Measurements from ENCODE around the gene SLC22A31.

Gene SLC22A31

GRCh38 chr16:89147085-89147817, 53.1 kb downstream of the SLC22A31 start:
- no peak for DNase-seq

DNA sequence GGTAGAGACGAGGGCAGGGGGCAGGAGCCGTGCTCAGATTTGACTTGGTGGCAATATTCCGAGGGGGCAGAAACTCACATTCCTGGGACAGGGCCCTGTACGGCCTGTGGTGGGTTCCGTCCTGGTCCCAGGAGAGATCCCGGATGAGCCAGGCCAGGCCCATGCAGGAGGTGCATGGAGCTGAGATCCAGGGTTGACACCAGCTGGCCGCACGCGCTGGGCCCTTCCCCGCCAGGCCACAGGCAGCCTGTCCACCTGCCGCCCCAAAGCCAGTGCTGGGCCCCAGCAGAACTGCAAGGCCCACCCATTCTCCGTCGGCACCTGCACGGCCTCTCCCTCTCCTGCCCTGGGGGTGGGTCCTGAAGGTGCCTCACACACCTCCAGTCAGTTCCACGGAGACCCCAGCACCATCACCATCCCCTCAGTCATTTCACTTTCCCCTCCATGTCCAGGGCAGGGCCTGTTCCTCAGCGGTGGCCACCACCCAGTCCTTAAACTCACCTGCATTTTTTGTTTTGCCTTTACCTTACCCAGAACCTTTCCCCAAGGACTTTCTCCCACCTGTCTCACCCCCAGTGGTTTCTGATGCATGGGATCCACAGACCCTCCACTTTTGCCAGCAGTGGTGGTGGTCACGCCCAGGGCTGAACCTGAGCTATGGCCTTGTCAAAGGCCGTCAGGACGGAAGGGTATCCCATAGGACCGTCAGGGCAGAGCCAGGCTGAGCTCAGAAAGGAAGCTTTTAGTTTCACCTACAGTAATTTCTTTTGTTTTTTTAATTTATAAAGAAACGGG, 53.9 kb downstream of the SLC22A31 start:
- no peak for DNase-seq
